ENCODE measurements around the gene HEYL.

DNA sequence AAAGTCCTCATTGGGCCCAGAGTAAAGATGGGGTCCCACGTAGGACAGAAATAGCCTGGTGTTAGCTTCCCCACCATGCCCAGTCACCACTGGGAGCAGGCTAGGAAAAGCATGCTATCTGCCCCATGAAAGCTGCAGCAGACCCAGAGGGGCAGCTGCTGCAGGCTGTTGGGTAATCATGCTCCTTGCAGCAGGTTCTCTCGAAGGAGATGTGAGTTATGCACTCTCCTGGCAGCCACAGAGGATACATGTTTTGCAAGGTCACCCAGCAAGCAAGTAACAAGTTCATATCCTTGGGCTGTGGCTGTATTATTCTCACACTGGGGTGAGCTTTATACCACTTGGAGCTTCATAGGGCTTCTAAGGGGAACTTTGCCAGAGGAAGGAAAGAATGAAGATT is 9.1 kb upstream of the HEYL start:
- no peak for TF ChIP-seq CTCF (IDR thresholded peaks at IDR 0.05)
- TF ChIP-seq POLR2A (IDR thresholded peaks at IDR 0.05): no peak

Data from tibial nerve (tissue), 3 donors.